H1 (cell line): Measurements from ENCODE around the gene TRIM9. TPM values are rescaled to one million over a fixed set of nuclear protein-coding genes. Genes with fewer than 3 reads are reported as not detected.

ENCODE experiments used
- ASH2L ChIP-seq: fragments of 200-600, 300-600 bp; sonication (generic); IDR thresholded peaks from one replicate; pipeline ENCODE4 v1.7.1; 2017; ENCODE audit warnings: low read length
- CEBPB ChIP-seq: IDR thresholded peaks from 2 replicates; pipeline ENCODE4 v1.6.1; 2012; ENCODE audit warnings: low read depth, low read length
- JUN ChIP-seq: IDR thresholded peaks from 2 replicates; pipeline ENCODE4 v1.6.1; 2011; ENCODE audit warnings: low read depth, mild to moderate bottlenecking, improper control_type of control experiment, low read length
- PHF8 ChIP-seq: fragments of 200-600 bp; sonication (generic); conservative IDR thresholded peaks from 2 replicates; pipeline ENCODE4 v1.7.1; 2012; ENCODE audit warnings: low read depth, mild to moderate bottlenecking, inconsistent platforms, low read length, moderate library complexity
- TAF1 ChIP-seq: IDR thresholded peaks from 2 replicates; pipeline ENCODE4 v1.6.1; 2011; ENCODE audit warnings: mild to moderate bottlenecking, low read depth, low read length
- polyA plus RNA-seq, 7 experiments: library from polyadenylated mRNA; depleted of rRNA in 3 of 7; stranded (reverse) in 5 of 7; unstranded in 2 of 7; fragments of >200 nt in 5 of 7; fragments of 200-250 nt in 2 of 7; gene quantifications; 1 replicate in 5 of 7; 2 replicates in 1 of 7; 4 replicates in 1 of 7; pipeline versions ENCODE4 v1.2.1 to v1.2.3, GENCODE V29; 2011 to 2013; ENCODE audit warnings: missing spikeins in 2 of 7, mixed read lengths in 2 of 7
- total RNA-seq: library from RNA; stranded (reverse); fragmentation: NEBNext Ultra II Directional; extraction: Animal tissue kit (Norgen Biotek cat#: 25700); gene quantifications from 2 replicates; pipeline ENCODE4 v1.2.1, GENCODE V29; 2021
- TF ChIP-seq, protein P1 (sequence below): fragments of 300-600 bp; sonication (generic); IDR thresholded peaks from 2 replicates; pipeline ENCODE4 v1.7.1; 2012; ENCODE audit warnings: low read length, moderate library complexity, mild to moderate bottlenecking, inconsistent platforms; ENCODE audit not compliant: insufficient replicate concordance

Gene TRIM9
- total and polyA plus RNA-seq, 2 of the 8 experiments (the other 6 are each of a cell fraction or from before 2014, with no cell fraction given) = 2.7 to 5.4 TPM

DNA sequence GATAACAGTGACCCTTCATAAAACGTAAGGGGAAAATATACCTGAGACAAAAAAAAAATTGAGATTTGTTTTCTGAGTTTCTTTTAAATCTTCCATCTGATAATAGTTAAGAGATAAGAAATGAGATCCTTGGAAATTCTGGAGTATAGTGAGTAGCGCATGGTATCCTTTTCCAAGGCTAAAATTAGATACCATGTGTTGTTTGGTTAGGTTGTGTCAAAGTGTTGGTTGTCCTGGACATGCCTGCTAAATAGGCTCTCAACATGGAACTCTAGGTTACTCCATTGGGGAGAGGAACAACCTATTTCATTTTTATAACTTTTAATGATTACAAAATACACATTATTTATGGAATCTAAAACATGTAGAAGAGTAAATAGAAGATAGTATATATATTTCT, 165.4 kb downstream of the TRIM9 start (continued):
- TF ChIP-seq, protein P1, sequence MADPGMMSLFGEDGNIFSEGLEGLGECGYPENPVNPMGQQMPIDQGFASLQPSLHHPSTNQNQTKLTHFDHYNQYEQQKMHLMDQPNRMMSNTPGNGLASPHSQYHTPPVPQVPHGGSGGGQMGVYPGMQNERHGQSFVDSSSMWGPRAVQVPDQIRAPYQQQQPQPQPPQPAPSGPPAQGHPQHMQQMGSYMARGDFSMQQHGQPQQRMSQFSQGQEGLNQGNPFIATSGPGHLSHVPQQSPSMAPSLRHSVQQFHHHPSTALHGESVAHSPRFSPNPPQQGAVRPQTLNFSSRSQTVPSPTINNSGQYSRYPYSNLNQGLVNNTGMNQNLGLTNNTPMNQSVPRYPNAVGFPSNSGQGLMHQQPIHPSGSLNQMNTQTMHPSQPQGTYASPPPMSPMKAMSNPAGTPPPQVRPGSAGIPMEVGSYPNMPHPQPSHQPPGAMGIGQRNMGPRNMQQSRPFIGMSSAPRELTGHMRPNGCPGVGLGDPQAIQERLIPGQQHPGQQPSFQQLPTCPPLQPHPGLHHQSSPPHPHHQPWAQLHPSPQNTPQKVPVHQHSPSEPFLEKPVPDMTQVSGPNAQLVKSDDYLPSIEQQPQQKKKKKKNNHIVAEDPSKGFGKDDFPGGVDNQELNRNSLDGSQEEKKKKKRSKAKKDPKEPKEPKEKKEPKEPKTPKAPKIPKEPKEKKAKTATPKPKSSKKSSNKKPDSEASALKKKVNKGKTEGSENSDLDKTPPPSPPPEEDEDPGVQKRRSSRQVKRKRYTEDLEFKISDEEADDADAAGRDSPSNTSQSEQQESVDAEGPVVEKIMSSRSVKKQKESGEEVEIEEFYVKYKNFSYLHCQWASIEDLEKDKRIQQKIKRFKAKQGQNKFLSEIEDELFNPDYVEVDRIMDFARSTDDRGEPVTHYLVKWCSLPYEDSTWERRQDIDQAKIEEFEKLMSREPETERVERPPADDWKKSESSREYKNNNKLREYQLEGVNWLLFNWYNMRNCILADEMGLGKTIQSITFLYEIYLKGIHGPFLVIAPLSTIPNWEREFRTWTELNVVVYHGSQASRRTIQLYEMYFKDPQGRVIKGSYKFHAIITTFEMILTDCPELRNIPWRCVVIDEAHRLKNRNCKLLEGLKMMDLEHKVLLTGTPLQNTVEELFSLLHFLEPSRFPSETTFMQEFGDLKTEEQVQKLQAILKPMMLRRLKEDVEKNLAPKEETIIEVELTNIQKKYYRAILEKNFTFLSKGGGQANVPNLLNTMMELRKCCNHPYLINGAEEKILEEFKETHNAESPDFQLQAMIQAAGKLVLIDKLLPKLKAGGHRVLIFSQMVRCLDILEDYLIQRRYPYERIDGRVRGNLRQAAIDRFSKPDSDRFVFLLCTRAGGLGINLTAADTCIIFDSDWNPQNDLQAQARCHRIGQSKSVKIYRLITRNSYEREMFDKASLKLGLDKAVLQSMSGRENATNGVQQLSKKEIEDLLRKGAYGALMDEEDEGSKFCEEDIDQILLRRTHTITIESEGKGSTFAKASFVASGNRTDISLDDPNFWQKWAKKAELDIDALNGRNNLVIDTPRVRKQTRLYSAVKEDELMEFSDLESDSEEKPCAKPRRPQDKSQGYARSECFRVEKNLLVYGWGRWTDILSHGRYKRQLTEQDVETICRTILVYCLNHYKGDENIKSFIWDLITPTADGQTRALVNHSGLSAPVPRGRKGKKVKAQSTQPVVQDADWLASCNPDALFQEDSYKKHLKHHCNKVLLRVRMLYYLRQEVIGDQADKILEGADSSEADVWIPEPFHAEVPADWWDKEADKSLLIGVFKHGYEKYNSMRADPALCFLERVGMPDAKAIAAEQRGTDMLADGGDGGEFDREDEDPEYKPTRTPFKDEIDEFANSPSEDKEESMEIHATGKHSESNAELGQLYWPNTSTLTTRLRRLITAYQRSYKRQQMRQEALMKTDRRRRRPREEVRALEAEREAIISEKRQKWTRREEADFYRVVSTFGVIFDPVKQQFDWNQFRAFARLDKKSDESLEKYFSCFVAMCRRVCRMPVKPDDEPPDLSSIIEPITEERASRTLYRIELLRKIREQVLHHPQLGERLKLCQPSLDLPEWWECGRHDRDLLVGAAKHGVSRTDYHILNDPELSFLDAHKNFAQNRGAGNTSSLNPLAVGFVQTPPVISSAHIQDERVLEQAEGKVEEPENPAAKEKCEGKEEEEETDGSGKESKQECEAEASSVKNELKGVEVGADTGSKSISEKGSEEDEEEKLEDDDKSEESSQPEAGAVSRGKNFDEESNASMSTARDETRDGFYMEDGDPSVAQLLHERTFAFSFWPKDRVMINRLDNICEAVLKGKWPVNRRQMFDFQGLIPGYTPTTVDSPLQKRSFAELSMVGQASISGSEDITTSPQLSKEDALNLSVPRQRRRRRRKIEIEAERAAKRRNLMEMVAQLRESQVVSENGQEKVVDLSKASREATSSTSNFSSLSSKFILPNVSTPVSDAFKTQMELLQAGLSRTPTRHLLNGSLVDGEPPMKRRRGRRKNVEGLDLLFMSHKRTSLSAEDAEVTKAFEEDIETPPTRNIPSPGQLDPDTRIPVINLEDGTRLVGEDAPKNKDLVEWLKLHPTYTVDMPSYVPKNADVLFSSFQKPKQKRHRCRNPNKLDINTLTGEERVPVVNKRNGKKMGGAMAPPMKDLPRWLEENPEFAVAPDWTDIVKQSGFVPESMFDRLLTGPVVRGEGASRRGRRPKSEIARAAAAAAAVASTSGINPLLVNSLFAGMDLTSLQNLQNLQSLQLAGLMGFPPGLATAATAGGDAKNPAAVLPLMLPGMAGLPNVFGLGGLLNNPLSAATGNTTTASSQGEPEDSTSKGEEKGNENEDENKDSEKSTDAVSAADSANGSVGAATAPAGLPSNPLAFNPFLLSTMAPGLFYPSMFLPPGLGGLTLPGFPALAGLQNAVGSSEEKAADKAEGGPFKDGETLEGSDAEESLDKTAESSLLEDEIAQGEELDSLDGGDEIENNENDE = no peak
- TF ChIP-seq JUN (no peak), TAF1 (no peak), PHF8 (no peak), ASH2L (no peak), CEBPB (no peak)
